HG02970 (cell line): ENCODE results near the gene CLSTN1.
"Not testable (repeated sequence)": the region's sequence is repeated elsewhere in the genome, so short reads cannot be mapped to it uniquely, and the experiment has no call there.

Experiments
- ATAC-seq: cut with Tn5 transposase; IDR thresholded peaks from one replicate; pipeline ENCODE4 v1.9.1; 2021; ENCODE audit warnings: mild to moderate bottlenecking, moderate library complexity, moderate number of reproducible peaks; ENCODE audit not compliant: unreplicated experiment, low FRiP score

The CLSTN1 gene

DNA sequence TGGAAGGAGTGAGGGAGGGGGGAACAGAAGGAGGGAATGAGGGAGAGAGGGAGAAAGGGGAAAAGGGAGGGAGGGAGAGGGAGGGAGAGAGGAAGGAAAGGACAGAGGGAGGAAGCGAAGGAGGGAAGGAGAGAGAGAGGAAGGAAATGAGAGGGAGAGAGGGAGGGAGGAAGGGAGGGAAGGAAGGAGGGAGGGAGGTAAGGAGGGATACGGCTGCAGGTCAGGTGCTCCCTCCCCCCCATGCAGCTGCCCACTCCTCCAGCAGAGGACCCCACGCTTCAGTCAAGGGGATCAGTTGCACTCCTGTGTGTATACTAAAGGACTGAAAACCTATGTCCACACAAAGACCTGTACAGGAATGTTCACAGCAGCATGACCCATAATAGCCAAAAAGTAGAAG lies 54.8 kb downstream of the CLSTN1 start:
- no peak for ATAC-seq

DNA sequence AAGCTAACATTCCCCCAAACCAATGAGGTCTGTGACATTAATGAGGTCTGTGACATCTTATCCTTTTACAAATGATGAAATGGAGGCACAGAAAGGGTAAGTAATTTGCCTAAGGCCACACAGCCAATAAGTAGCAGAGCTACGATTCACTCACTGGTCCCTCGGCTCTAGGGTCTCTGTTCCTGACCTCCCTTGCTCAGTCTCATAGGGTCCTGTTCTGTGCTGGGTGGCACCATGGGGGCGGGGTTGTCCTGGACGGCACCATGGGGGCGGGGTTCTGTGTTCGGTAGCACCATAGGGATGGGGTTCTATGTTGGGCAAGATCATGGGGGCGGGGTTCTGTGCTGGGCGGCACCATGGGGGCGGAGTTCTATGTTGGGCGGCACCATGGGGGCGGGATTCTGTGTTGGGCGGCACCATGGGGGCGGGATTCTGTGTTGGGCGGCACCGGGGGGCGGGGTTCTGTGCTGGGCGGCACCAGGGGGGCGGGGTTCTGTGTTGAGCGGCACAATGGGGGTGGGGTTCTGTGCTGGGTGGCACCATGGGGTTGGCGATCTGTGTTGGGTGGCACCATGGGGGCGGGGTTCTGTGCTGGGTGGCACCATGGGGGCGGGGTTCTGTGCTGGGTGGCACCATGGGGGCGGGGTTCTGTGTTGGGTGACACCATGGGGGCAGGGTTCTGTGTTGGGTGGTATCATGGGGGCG lies 55.6 kb downstream of the CLSTN1 start:
- no peak for ATAC-seq

DNA sequence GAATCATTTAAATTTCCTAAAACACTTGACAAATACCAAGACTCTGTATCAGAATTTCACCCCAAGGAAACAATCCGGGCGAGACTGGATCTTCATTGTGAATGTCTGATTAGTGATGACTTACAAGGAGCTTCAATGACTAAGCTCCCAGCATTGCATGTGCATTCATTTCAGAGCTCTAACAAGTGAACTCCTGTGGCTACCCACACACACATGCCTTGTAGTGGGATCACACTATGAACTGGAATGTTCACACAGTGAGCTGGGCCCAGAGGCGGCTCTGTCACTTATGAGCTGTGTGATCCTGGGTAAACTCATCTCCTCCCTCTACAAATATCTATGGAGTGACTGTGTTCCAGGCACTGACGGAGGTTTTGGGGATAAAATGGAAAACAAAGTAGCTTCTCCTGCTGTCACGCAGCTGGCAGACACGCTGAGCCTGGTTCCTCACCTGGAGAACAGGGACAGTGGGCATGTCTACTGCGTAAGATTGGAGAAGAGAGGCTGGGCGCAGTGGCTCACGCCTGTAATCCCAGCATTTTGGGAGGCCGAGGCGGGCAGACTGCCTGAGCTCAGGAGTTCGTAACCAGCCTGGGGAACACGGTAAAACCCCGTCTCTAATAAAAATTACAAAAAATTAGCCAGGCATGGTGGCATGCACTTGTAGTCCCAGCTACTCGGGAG lies 56.9 kb downstream of the CLSTN1 start:
- no peak for ATAC-seq

DNA sequence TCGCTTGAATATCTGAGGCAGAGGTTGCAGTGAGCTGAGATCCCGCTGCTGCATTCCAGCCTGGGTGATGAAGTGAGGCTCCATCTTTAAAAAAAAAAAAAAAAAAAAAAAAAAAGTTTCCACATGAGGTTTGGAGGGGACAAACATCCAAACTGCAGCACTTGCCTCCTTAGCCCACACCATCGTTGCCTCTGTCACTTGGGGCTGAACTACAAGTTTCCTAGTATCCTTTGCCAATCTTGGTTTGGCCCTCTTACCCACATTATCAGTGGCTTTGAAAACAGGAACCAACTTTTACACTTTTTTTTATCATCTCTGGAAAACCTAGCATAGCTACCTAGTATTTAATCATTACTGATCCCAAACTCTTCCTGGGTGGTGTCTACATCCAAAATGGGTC lies 59.2 kb downstream of the CLSTN1 start:
- no peak for ATAC-seq

DNA sequence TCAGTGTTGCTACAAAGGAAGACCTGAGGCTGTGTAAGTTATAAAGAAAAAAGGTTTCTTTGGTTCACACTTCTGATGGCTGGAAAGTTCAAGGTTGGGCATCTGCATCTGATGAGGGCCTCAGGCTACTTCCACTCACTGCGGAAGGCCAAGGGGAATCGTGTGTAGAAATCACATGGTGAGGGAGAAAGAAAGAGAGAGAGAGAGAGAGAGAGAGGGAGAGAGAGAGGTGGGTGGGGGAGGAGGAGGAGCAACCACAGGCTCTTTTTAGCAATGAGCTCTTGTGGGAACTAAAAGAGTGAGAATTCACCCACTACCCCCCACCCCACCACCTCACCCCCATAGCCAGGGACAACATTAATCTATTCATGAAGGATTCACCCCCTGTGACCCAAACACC lies 59.9 kb downstream of the CLSTN1 start:
- no peak for ATAC-seq

DNA sequence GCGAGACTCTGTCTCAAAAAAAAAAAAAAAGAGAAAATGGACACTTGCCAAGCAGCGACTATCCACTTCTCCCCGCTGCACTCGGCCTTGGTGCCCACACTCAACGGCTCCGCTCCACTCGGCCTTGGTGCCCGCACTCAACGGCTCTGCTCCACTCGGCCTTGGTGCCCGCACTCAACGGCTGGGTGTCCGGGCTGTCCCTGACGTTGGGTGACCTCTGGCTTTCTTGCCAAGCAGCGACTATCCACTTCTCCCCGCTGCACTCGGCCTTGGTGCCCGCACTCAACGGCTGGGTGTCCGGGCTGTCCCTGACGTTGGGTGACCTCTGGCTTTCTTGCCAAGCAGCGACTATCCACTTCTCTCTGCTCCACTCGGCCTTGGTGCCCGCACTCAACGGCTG lies 61.3 kb downstream of the CLSTN1 start:
- ATAC-seq: not testable (repeated sequence)

DNA sequence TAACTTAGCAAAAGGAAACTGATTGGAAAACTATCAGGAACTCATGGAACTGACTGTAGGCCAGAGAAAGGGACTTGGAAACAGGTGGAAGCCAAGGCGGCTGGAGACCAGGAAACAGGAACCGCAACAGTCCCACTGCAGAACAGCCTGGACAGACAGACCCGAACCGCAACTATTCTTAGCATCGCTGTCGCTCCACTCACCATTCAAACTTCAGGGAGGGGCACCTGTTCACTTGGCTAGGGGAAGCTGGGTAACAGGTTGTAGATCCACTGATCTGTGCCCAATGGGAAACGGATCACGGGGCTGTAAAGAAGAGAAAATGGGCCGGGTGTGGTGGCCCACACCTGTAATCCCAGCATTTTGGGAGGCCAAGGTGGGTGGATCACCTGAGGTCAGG lies 61.9 kb downstream of the CLSTN1 start:
- ATAC-seq: no peak

DNA sequence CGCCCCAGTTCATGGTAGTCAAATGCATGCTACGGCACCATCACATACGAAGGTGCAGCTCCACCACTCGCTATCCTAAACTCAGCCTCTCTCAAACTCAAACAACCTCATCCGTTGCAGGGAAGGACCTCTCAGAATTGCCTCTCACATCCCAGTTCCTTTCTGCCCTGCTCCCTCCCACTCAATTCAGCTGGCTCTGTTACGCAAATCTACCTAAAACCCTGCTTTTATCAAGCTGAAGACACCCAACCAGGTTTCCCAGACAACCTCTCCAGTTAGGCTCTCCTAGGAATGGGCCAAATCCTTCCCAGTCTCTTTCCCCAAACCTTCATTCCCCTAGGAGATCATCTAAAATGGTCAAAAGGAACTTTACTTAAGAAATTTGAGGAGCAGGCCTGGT lies 62.9 kb downstream of the CLSTN1 start:
- ATAC-seq: no peak

DNA sequence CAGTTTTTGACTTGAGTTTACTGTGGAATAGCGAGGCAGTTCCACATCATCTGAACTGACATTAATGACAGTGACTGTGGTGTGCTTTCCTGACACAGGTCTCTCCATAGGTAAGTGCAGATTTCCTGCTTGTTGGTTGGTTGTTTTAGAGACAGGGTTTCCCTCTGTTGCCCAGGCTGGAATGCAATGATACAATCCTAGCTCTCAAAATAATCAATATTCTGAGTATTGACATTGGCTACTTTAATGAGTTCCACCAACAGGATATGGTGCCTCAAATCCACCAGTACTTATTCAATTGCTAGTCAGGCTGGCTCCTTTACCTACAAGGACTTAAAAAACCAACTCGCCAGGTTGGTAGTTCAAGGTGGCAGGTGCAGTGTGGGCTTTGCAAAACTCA lies 63.8 kb downstream of the CLSTN1 start:
- no peak for ATAC-seq

DNA sequence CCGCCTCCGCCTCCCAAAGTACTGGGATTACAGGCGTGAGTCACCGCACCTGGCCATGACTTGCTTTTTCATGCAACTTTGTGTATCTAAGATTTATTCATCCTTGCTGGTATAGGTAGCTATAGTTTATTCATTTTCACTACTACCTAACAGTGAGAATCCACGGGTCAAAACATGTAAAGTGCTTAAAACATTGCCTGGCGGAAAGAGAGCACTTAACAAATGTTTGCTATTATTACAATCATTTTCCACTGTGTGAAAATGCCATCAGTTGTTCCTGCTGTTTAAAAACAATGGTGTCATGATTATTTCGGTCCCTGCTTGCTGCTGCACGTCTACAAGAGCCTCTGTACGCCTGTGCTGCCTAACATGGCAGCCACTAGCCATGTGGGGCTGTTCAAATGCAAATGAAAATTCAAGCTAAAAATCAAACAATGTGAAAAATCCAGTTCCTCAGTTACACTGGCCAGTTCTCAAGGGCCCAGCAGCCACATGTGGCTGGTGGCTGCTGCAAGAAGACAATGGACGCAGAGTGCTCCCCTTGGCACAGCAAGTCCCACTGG lies 65.1 kb downstream of the CLSTN1 start:
- no peak for ATAC-seq

DNA sequence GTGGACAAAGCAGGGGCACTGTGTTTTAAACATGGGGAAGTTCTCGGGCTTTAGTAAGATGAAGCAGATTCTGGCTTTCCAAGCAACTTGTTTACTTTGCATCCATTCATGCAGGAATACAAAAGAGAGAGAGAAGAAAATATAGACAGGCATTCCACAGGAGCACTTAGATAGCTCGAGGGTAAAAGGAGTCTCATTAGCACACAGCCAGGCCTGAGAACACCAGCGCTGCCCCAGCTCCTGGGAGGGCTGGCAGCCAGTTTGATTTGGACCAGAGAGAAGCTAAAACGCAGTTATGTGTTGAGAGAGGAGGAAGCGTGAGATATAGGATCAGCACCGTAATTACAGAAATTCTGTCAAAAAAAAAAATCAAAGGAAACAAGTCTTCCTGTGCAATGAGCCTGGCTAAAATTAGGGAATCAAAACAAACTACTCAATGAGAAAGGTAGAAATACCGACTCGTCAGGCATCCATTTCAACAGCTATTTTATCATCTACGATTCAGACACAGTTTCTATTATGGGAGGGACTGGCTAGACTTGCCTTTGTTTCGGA lies 68.2 kb downstream of the CLSTN1 start:
- no peak for ATAC-seq

DNA sequence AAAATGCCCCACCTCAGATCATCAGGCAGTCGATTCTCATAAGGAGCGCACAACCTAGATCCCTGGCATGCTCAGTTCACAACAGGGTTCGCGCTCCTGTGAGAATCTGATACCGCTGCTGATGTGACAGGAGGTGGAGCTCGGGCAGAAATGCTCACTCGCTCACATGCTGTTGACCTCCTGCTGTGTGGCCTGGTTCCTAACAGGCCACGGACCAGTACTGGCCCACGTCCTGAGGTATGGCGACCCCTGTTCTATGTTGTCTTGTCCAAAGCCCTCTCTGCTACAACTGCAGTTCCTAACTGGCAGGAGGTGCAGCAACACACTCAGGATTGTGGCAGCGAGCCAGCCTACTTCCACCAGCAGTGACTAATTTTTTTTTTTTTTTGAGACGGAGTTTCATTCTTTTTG lies 70.6 kb downstream of the CLSTN1 start:
- no peak for ATAC-seq

DNA sequence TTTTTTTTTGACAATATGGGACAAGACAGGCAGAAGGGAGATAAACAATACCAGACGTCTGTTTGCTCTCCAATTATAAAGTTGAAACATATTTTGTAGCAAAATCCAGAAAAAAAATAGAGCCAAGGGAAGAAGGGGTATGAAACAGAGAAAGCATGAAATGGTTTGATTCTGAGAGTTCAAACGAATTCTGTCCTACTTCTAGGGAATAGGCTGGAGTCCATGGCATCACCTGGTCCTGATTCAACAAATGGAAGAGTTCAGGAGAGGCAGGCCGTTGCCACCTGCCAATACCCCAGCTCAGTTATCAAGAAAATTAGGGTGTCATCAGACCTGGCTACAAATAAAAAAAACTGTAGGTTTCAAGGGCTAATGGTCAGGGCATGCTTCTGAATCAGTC lies 71.8 kb downstream of the CLSTN1 start:
- no peak for ATAC-seq

DNA sequence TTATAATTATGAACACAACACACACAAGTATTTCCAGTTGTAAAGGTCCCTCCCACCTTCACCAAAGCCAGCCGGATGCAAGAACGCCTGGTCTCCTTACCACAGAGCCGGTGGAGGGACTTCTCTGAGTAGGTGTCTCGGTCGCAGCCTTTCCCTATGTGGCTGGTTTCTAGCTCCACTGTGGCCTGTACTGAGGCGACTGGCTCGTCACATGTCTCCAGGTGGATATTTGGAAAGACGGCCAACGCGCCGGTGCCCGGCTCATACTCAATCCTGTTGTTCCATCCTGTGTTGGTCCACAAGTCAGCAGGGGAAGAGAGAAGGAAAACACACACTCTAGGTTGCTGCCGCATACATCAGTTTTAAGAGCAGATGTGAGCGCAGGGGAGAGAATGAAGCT lies 74.4 kb downstream of the CLSTN1 start:
- no peak for ATAC-seq

DNA sequence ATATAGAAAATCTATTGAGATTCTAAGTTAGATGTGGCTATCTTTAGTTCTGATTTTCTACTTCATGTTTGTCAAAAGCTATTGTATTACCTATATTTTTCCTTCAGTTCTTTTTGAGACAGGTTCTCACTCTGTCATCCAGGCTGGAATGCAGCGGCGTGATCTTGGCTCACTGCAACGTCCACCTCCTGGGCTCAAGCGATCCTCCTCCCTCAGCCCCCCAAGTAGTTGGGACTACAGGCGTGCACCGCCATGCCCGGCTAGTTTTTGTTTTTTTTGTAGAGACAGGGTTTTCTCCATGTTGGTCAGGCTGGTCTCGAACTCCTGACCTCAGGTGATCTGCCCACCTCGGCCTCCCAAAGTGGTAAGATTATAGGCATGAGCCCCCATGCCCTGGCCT lies 75.4 kb downstream of the CLSTN1 start:
- ATAC-seq: not testable (repeated sequence)

DNA sequence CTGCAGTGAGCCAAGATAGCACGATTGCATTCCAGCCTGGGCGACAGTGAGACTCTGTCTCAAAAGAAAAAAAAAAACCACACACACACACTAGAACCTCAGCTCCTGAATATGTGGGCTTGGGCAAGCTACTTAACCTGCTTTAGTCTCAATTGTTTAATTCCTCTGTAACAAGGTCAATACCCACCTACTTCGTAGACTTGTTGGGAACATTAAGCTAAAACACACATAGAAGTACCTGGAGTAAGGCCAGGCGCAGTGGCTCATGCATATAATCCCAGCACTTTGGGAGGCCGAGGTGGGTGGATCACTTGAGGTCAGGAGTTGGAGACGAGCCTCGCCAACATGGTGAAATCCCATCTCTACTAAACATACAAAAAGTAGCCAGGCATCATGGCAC lies 77.1 kb downstream of the CLSTN1 start:
- no peak for ATAC-seq

DNA sequence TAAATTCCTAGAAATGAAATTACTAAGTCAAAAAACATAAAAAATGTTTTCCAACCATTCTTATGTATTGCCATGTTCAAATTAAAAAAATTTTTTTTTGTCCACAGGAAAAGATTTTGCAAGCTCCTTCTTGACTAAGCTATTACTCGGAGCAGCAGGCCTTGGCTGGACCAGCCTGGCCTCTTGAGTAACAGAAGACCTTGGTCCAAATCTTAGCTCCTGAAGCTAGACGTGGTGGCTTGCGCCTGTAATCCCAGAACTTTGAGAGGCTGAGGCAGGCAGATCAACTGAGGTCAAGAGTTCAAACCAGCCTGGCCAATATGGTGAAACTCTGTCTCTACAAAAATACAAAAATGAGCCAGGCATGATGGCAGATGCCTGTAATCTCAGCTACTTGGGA lies 77.6 kb downstream of the CLSTN1 start:
- no peak for ATAC-seq

DNA sequence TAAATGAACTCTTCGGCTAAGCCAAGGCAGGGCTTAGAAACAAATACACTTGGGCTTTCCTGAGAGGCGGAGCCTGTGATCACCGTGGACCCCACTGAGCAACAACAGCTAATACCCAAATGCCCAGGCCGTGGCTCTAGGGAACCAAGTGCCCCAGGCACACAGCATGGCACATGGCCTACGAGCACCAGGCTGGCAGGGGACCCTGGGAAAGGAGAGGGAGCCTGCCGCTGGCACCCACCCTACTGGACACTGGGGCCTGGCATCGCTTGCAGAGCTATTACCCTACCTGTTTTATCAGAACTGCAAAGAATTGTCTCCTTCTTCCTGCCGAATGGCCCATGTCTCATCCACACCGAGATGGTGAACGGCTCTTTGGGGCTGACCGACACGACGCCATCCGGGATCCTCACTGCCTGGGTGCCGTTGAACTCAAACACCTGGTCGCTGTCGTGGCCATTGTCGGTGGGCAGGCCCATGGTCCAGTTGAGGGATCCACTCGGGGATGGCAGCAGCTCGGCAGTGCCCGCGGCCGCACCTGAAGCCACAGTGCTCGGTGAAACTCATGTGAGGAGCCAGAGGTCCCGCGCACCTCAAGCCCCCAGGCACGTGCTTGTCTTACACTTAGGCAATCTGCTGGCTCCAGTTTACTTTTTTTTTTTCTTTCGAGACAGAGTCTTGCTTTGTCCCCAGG lies 79.5 kb downstream of the CLSTN1 start:
- ATAC-seq: no peak

DNA sequence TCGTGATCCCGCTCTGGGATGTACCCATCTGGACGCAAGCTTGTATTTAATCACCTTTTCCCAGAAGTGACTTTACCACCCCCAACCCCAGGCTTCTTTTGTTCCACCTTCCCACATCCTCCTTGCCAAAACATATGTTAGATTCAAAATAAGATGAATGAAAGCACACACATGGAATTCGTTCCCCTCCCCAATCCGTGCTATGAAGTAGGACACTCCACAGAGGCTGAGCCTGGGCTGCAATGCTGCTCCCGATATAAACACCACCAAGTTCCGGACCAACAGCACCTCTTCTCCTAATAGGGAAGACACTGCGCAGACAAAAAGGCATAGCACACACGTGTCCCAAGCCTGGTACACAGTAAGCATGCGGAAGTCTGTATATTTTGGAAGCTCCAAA lies 86.1 kb downstream of the CLSTN1 start:
- no peak for ATAC-seq

DNA sequence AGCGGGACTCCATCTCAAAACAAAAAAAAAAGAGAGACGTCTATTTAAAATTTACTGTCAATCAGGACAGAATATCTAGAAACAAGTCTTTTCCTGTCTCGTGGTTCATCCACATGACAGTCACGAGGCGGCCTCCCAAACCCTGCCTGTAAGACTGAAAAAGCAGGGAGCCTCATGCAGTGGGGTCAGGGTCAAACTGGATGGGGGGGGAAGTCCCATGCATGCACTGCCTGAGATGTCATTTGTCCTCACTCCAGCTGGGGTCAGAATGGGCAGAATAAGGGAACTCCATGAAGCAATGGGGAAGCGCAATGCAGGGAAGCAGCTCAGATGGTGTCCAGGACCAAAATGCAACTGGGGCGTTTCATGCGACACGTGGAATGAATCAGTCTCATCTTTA lies 86.7 kb downstream of the CLSTN1 start:
- no peak for ATAC-seq

DNA sequence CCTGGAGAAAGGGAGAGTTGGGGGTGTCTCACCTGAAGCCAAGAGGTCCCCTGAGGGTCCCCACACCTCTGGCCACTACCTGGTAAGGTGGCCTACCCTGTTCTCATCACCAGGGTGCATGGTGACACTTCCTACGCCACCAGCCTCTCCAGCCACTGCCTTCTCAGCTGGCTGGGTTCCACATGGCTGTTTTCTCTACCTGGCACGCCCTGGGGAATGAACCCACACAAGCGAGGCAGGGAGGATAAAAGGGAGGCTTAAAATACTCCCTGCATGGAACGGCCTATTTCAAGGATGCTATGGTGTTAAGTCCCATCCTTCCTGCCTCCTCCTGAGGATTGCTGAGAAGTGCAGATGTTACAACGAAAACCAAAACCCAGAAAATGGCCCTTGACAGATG lies 87.5 kb downstream of the CLSTN1 start:
- no peak for ATAC-seq
